CD4-positive, alpha-beta memory T cell (primary cell): ENCODE data around the gene ADAM12. TPM values are rescaled to one million over a fixed set of nuclear protein-coding genes. Genes with fewer than 3 reads are reported as not detected.

Source experiments
- CTCF ChIA-PET: fragments of 350-600 bp; sonication (Branson Sonifier 250); formaldehyde crosslinking; loops from one replicate; lab custom pipeline; 2021; ENCODE audit warnings: inconsistent platforms; ENCODE audit not compliant: partially characterized antibody; lab: Charles Lee
- POLR2A ChIA-PET: fragments of 350-600 bp; sonication (Branson Sonifier 250); formaldehyde crosslinking; loops from one replicate; lab custom pipeline; 2021; ENCODE audit not compliant: partially characterized antibody; lab: Charles Lee
- DNase-seq, 5 donors: peaks; one replicate each; pipeline versions ENCODE4 v3.0.0 to v3.0.0-alpha.2; 2020 to 2022; ENCODE audit warnings: mixed read lengths in 1 of 5
- H3K27ac ChIP-seq: one replicate; pipeline ENCODE4 v1.7.0; 2013; ENCODE audit warnings: low read depth, low read length
- H3K27me3 ChIP-seq: 2 replicates; pipeline ENCODE4 v1.7.0; 2013; ENCODE audit warnings: mild to moderate bottlenecking, low read length, moderate library complexity; ENCODE audit not compliant: insufficient read depth
- H3K36me3 ChIP-seq: 2 replicates; pipeline ENCODE4 v1.7.0; 2013; ENCODE audit warnings: mild to moderate bottlenecking, low read length, moderate library complexity; ENCODE audit not compliant: insufficient read depth
- H3K4me1 ChIP-seq: 2 replicates; pipeline ENCODE4 v1.7.0; 2013; ENCODE audit warnings: mild to moderate bottlenecking, low read length, moderate library complexity; ENCODE audit not compliant: insufficient read depth
- H3K4me3 ChIP-seq, 2 donors: one replicate each; pipeline ENCODE4 v1.7.0; 2013; ENCODE audit warnings: low read length in 2 of 2, mild to moderate bottlenecking in 1 of 2
- H3K9me3 ChIP-seq, 2 donors: one replicate each; pipeline ENCODE4 v1.7.0; 2013; ENCODE audit warnings: low read length in 2 of 2, control low read depth in 1 of 2; ENCODE audit not compliant: control insufficient read depth in 1 of 2
- H3K27ac Mint-ChIP-seq, 7 donors: one replicate each; pipeline ENCODE4 v1.8.0; 2020 to 2021; ENCODE audit warnings: mixed read lengths in 7 of 7, mild to moderate bottlenecking in 6 of 7, inconsistent platforms in 3 of 7, moderate library complexity in 3 of 7
- H3K27me3 Mint-ChIP-seq, 2 donors: one replicate each; pipeline ENCODE4 v1.8.0; 2020 to 2021; ENCODE audit warnings: mixed read lengths in 2 of 2
- H3K36me3 Mint-ChIP-seq, 2 donors: one replicate each; pipeline ENCODE4 v1.8.0; 2020 to 2021; ENCODE audit warnings: mixed read lengths in 2 of 2, inconsistent platforms in 1 of 2, mild to moderate bottlenecking in 1 of 2
- H3K4me1 Mint-ChIP-seq, 4 donors: one replicate each; pipeline ENCODE4 v1.8.0; 2020 to 2021; ENCODE audit warnings: mixed read lengths in 4 of 4, mild to moderate bottlenecking in 1 of 4
- H3K4me3 Mint-ChIP-seq, 8 donors: one replicate each; pipeline ENCODE4 v1.8.0; 2020 to 2021; ENCODE audit warnings: mixed read lengths in 8 of 8, mild to moderate bottlenecking in 7 of 8, moderate library complexity in 6 of 8, inconsistent platforms in 3 of 8
- H3K9me3 Mint-ChIP-seq, 8 donors: one replicate each; pipeline ENCODE4 v1.8.0; 2020 to 2021; ENCODE audit warnings: mixed read lengths in 8 of 8, mild to moderate bottlenecking in 5 of 8, inconsistent platforms in 3 of 8, moderate library complexity in 1 of 8
- intact Hi-C: fragments of 100-400 bp; cut with micrococcal nuclease; formaldehyde crosslinking; loops from one replicate; pipeline ENCODE4 v1.15.1; 2023
- polyA plus RNA-seq, 2 donors: library from polyadenylated mRNA; unstranded; fragments of 300-500 nt; fragmentation: Illumina TruSeq; gene quantifications; one replicate each; pipeline ENCODE4 v1.2.3, GENCODE V29; 2021
- total RNA-seq, 2 experiments: library from RNA; stranded (reverse); gene quantifications; one replicate each; pipeline ENCODE4 v1.2.3, GENCODE V29; 2021

ADAM12 gene
- total and polyA plus RNA-seq, 4 experiments from 2014 or later = 0.17 to 2.3 (median 1.1) TPM

DNA sequence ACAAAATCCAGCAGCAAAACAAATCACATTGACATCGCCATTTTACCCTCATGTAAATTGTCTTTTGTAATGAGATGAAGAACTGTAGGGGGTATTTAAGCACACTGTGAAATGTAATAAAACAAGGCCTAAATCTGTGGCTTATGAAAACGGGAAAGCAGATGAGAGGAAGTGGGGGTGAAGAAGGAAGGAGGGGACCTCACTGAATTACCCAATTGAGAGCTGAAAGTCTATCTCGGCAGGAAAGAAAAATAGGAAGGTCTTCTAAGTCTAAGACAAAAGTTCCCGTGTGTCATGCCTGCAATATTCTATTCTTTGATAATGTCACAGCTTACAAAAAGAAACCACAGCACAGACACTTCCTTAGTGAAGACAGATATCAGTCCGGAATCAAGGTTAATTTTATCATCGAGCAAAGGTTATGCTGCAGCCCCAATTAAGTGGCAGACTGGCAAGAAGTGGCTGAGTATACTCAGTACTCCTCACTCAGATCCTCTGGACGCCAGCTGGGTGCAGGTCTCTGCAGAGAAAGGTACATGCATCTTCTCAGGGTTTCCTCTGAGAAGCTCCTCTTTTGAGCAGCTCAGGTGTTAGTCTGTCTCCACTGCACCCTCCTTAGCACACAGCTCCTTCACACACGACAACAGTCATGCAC is 252.2 kb downstream of the ADAM12 start:
- Mint-ChIP-seq H3K27ac (peak overlapping the region in 3 of 7 donors; percentile 30 to 47 (median 42)), H3K4me3 (peak overlapping the region in 4 of 8 donors; percentile 10 to 49 (median 30))
- POLR2A ChIA-PET = no interaction called here

DNA sequence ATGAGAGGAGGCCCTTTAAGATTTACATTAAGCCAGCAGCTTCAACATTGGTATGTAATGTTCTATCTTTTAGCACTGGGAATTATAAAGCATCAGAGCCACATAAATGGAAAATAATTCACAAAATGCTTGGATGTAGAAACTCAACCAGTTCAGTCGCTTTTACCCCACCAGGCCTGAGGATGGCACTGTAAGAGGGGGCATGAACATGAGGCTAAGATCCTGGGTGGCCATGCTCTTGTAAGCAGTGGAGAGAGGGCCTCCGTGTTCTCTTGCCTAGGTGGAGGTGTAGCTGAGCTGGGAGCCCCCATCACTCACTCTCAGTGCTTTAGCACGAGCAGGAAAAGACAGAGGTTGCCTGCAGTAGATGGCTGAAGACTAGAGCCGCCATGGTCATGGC is 253.1 kb downstream of the ADAM12 start:
- Histone ChIP-seq H3K36me3 (no peaks in the 10 kb centered on the region), H3K27ac (no peak overlapping the region), H3K4me3 (no peak overlapping the region), H3K9me3 (no peaks in the 10 kb centered on the region), H3K27me3 (no peaks in the 10 kb centered on the region), H3K4me1 (no peaks in the 10 kb centered on the region)
- Mint-ChIP-seq H3K9me3 (peaks cover 0 to 11% (median 2%) of the 10 kb centered on the region in 8 donors), H3K36me3 (no peaks in the 10 kb centered on the region), H3K4me3 (no peak overlapping the region), H3K4me1 (peaks cover 0 to 15% (median 6%) of the 10 kb centered on the region in 4 donors), H3K27ac (no peak overlapping the region), H3K27me3 (peaks cover 0 to 3% of the 10 kb centered on the region in 2 donors)
- CTCF ChIA-PET = no interaction called here
- intact Hi-C loops = no loop called here
- DNase-seq = no peak
- POLR2A ChIA-PET = no interaction called here

More for the DNA sequence above, 252.2 kb downstream of the ADAM12 start:
- Histone ChIP-seq H3K9me3 (no peaks in the 10 kb centered on the region), H3K27me3 (no peaks in the 10 kb centered on the region), H3K4me1 (no peaks in the 10 kb centered on the region), H3K36me3 (no peaks in the 10 kb centered on the region), H3K27ac (no peak overlapping the region), H3K4me3 (no peak overlapping the region)
- intact Hi-C loops = no loop called here
- no peaks in the 10 kb centered on the region for H3K36me3 Mint-ChIP-seq
- H3K9me3 Mint-ChIP-seq = peaks cover 0 to 11% (median 2%) of the 10 kb centered on the region in 8 donors
- no peak for DNase-seq
- H3K4me1 Mint-ChIP-seq = peaks cover 0 to 15% (median 6%) of the 10 kb centered on the region in 4 donors
- CTCF ChIA-PET = no interaction called here
- H3K27me3 Mint-ChIP-seq = peaks cover 0 to 3% of the 10 kb centered on the region in 2 donors

DNA sequence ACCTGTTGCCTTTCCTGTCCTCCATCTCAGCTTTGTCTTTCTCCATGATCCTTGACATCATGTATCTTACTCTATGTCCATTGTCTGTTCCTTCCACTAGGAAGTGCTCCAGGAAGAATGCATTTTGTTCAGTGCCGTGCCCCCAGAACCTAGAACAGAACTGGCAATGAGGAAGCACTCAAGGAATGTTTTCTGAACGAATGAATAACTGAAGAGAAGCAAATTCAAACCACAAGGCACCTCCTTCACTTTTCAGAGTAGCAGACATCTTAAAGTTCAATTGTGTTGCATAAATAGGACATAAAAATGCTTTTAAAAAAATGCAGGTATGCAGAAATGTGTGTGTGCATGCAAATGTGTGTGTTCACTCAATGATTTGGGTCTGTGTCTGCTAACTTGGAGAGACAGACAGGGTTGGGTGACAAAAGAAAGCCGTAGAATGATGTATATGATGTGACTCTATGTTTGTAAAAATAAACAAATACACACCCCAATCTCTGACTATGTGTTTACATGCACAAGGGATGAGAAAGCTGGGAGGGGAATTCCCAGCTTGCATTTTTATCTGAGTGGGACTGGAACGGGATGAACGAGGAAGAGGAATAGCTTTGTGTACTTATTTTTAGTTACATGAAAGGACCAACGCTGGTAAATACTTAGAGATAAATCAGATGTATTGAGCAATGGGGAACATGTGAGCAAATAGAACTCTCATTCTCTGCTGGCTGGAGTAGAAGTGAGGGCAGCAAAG is 254.2 kb downstream of the ADAM12 start:
- intact Hi-C loops = no loop called here
- Histone ChIP-seq H3K36me3 (no peaks in the 10 kb centered on the region), H3K27ac (no peak overlapping the region), H3K9me3 (no peaks in the 10 kb centered on the region), H3K4me1 (no peaks in the 10 kb centered on the region), H3K4me3 (no peak overlapping the region), H3K27me3 (no peaks in the 10 kb centered on the region)
- DNase-seq = no peak
- Mint-ChIP-seq H3K27ac (no peak overlapping the region), H3K36me3 (no peaks in the 10 kb centered on the region), H3K4me3 (no peak overlapping the region), H3K4me1 (peaks cover 0 to 15% (median 6%) of the 10 kb centered on the region in 4 donors), H3K9me3 (peaks cover 0 to 11% (median 0%) of the 10 kb centered on the region in 8 donors), H3K27me3 (peaks cover 0 to 3% of the 10 kb centered on the region in 2 donors)
- CTCF ChIA-PET = no interaction called here
- POLR2A ChIA-PET = no interaction called here

DNA sequence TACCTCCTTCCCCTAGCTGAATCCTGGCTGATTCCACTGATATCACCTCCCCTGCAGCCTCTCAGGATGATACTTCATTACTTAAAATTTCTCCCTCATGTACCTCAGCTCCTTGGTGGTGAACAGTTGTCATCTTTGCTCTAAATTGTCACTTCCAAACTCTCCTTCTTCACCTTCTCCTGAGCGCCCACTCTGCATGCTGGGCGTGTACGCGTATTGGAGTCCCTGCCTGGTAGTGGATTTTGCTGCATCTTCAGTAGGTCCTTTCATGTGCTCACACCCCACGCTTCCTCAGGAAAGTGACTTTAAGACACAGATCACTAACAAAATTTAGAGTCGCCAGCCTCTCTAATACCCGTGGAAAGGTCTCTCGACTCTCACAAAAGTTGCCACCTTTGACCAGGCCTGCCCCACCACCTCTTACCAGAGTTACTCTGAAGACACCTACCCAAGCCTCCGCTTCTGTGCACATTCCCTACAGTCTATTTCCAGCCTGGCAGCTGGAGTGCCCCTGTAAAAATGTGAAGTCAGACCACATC is 255.1 kb downstream of the ADAM12 start:
- H3K9me3 ChIP-seq = no peaks in the 10 kb centered on the region
- peaks cover 0 to 11% (median under 1%) of the 10 kb centered on the region in 8 donors for H3K9me3 Mint-ChIP-seq
- H3K27me3 ChIP-seq = no peaks in the 10 kb centered on the region
- ChIA-PET POLR2A (no interaction called here), CTCF (no interaction called here)
- no peak overlapping the region for H3K27ac Mint-ChIP-seq
- H3K36me3 ChIP-seq = no peaks in the 10 kb centered on the region
- H3K4me1 Mint-ChIP-seq = peaks cover 0 to 16% (median 6%) of the 10 kb centered on the region in 4 donors
- intact Hi-C loops = no loop called here
- no peak overlapping the region for H3K4me3 ChIP-seq
- no peaks in the 10 kb centered on the region for H3K36me3 Mint-ChIP-seq
- H3K4me3 Mint-ChIP-seq = no peak overlapping the region
- DNase-seq = no peak
- H3K27ac ChIP-seq = no peak overlapping the region
- no peaks in the 10 kb centered on the region for H3K4me1 ChIP-seq
- peaks cover 0 to 3% of the 10 kb centered on the region in 2 donors for H3K27me3 Mint-ChIP-seq

DNA sequence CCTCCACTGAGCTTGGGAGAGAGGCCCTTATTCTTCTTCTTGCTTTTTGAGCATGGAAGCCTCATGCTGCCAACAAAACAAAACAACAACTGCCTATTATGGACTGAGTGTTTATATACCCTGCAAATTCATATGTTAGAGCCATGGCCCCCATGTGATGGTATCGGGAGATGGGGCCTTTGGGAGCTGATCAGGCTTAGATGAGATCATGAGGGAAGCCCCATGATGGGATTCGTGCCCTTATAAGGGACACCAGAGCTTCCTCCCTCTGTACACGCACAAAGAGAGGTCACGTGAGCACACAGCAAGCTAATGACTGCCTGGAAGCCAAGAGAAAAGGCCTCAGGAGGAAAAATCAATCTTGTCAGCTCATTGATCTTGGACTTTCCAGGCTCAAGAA is 256.9 kb downstream of the ADAM12 start:
- Histone ChIP-seq H3K4me3 (no peak overlapping the region), H3K27ac (no peak overlapping the region), H3K9me3 (no peaks in the 10 kb centered on the region), H3K36me3 (no peaks in the 10 kb centered on the region), H3K27me3 (no peaks in the 10 kb centered on the region), H3K4me1 (no peaks in the 10 kb centered on the region)
- CTCF ChIA-PET = no interaction called here
- peaks cover 0 to 7% (median 5%) of the 10 kb centered on the region in 4 donors for H3K4me1 Mint-ChIP-seq
- no peak overlapping the region for H3K4me3 Mint-ChIP-seq
- intact Hi-C loops = no loop called here
- DNase-seq = no peak
- H3K27me3 Mint-ChIP-seq = peaks cover 0 to 3% of the 10 kb centered on the region in 2 donors
- H3K27ac Mint-ChIP-seq = no peak overlapping the region
- POLR2A ChIA-PET = no interaction called here
- H3K9me3 Mint-ChIP-seq = peaks cover 0 to 6% (median under 1%) of the 10 kb centered on the region in 8 donors
- H3K36me3 Mint-ChIP-seq = no peaks in the 10 kb centered on the region

DNA sequence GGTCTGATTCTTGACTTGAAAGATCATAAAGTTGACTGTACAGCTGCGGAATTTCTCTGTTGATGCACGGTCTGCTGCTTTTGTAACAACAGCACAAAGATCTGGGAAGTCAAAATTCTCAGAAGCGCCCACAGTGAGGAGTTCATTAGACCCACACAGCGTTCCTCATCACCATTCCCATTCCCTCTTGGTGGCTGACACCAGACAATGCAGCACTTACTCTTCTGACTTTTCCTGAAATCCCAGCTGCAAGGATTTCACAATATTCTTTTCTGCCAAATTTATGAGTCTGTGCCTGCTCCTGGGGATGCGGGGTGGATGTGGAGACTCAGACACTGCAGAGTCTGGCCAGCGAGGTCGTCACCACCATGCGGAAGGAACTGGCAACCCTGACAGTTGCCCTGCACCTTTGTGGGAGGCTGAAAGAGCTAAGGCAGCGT is 258.0 kb downstream of the ADAM12 start:
- Mint-ChIP-seq H3K36me3 (no peaks in the 10 kb centered on the region), H3K27me3 (peaks cover 0 to 3% of the 10 kb centered on the region in 2 donors), H3K27ac (no peak overlapping the region), H3K9me3 (peaks cover 0 to 6% (median 2%) of the 10 kb centered on the region in 8 donors), H3K4me3 (no peak overlapping the region), H3K4me1 (peaks cover 0 to 2% (median 0%) of the 10 kb centered on the region in 4 donors)
- CTCF ChIA-PET = interaction anchor here (0.7 kb wide), 1 partner anchor 111 kb away, joined by 3 read pairs; no protein-coding TSS in a partner anchor
- intact Hi-C loops = no loop called here
- no peak for DNase-seq
- Histone ChIP-seq H3K4me1 (no peaks in the 10 kb centered on the region), H3K4me3 (no peak overlapping the region), H3K9me3 (no peaks in the 10 kb centered on the region), H3K27ac (no peak overlapping the region), H3K36me3 (no peaks in the 10 kb centered on the region), H3K27me3 (no peaks in the 10 kb centered on the region)
- POLR2A ChIA-PET = no interaction called here

DNA sequence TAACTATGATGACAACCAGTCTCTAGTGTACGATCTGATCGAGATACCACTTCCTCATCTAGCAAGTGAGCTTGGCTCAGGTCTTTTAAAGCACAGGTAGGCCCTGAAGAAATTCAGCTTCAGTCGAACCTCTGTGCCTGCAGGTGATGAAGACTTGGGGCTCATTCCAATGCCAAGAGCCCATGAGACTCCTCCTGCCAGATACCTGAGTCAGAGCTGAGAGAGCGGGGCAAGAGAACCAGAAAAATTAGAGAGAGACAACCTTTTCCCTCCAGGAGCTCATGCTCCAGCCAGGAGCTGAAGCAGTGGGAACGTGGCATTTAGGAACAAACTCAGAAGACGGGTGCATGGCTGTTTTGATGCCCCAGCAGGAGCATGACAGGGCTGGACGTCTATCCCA is 259.3 kb downstream of the ADAM12 start:
- CTCF ChIA-PET = no interaction called here
- POLR2A ChIA-PET = no interaction called here

More for the DNA sequence above, 259.3 kb downstream of the ADAM12 start:
- no peaks in the 10 kb centered on the region for H3K27me3 ChIP-seq
- DNase-seq = no peak
- H3K4me3 Mint-ChIP-seq = no peak overlapping the region
- H3K9me3 ChIP-seq = no peaks in the 10 kb centered on the region
- intact Hi-C loops = no loop called here
- peaks cover 0 to 2% (median 0%) of the 10 kb centered on the region in 4 donors for H3K4me1 Mint-ChIP-seq
- H3K27ac ChIP-seq = no peak overlapping the region
- H3K27ac Mint-ChIP-seq = no peak overlapping the region
- H3K36me3 ChIP-seq = no peaks in the 10 kb centered on the region
- H3K27me3 Mint-ChIP-seq = peaks cover 0 to 3% of the 10 kb centered on the region in 2 donors
- no peak overlapping the region for H3K4me3 ChIP-seq
- peaks cover 0 to 6% (median 2%) of the 10 kb centered on the region in 8 donors for H3K9me3 Mint-ChIP-seq
- H3K4me1 ChIP-seq = no peaks in the 10 kb centered on the region
- no peaks in the 10 kb centered on the region for H3K36me3 Mint-ChIP-seq
